PC-9 (cell line): ENCODE results near the gene GTF3C2. TPM values are rescaled to one million over a fixed set of nuclear protein-coding genes. Genes with fewer than 3 reads are reported as not detected.

Experiments
- BruUV-seq: library from RNA; stranded (reverse); fragments of 400-500 nt; replicated peaks from 2 replicates; lab custom pipeline; 2021; lab: Mats Ljungman, UMichigan
- CTCF ChIA-PET: fragments of 300-600 bp; sonication (Branson Sonifier 250); formaldehyde crosslinking; loops from one replicate; lab custom pipeline; 2022; ENCODE audit warnings: antibody characterized with exemption; lab: Charles Lee
- POLR2A ChIA-PET: fragments of 300-600 bp; sonication (Branson Sonifier 250); formaldehyde crosslinking; loops from one replicate; lab custom pipeline; 2022; ENCODE audit warnings: antibody characterized with exemption; ENCODE audit not compliant: unreplicated experiment; lab: Charles Lee
- DNase-seq, 2 experiments: peaks; one replicate each; pipeline versions ENCODE4 v3.0.0 to v3.0.0-alpha.2; 2015 to 2022; ENCODE audit warnings: mixed read lengths in 1 of 2
- H2AFZ ChIP-seq: fragments of 200-600 bp; sonication (generic); 2 replicates; pipeline ENCODE4 v1.8.1; 2017; ENCODE audit warnings: antibody characterized with exemption
- H3F3A ChIP-seq: fragments of 200-600 bp; sonication (generic); 2 replicates; pipeline ENCODE4 v1.8.1; 2017; ENCODE audit warnings: antibody characterized with exemption, mild to moderate bottlenecking, low read depth; ENCODE audit not compliant: insufficient read depth
- H3K27ac ChIP-seq: fragments of 200-600 bp; sonication (generic); 2 replicates; pipeline ENCODE4 v1.6.1; 2016; ENCODE audit warnings: mixed run types
- H3K27me3 ChIP-seq: fragments of 200-600 bp; sonication (generic); 2 replicates; pipeline ENCODE4 v1.6.1; 2016; ENCODE audit warnings: low read depth, mixed run types; ENCODE audit not compliant: insufficient read depth
- H3K36me3 ChIP-seq: fragments of 200-600 bp; sonication (generic); 2 replicates; pipeline ENCODE4 v1.6.1; 2016; ENCODE audit warnings: low read depth, mixed run types
- H3K4me1 ChIP-seq: fragments of 200-600 bp; sonication (generic); replicated peaks from 2 replicates; pipeline ENCODE4 v1.6.1; 2016; ENCODE audit warnings: mixed run types; ENCODE audit not compliant: insufficient read depth
- H3K4me2 ChIP-seq: fragments of 200-600 bp; sonication (generic); 2 replicates; pipeline ENCODE4 v1.6.1; 2017; ENCODE audit warnings: mixed run types
- H3K4me3 ChIP-seq: fragments of 200-600 bp; sonication (generic); 2 replicates; pipeline ENCODE4 v1.6.1; 2016; ENCODE audit warnings: mixed run types
- H3K79me2 ChIP-seq: fragments of 200-600 bp; sonication (generic); 2 replicates; pipeline ENCODE4 v1.6.1; 2017; ENCODE audit warnings: low read depth, mixed run types
- H3K9me2 ChIP-seq: fragments of 200-600 bp; sonication (generic); 2 replicates; pipeline ENCODE4 v1.8.1; 2017; ENCODE audit warnings: mild to moderate bottlenecking; ENCODE audit not compliant: insufficient read depth
- H3K9me3 ChIP-seq: fragments of 200-600 bp; sonication (generic); 2 replicates; pipeline ENCODE4 v1.8.1; 2016; ENCODE audit warnings: low read depth; ENCODE audit not compliant: insufficient read depth
- H4K20me1 ChIP-seq: fragments of 200-600 bp; sonication (generic); 2 replicates; pipeline ENCODE4 v1.8.1; 2017; ENCODE audit not compliant: insufficient read depth
- CTCF ChIP-seq: fragments of 200-600 bp; sonication (generic); conservative IDR thresholded peaks from 2 replicates; pipeline ENCODE4 v1.6.1; 2017; ENCODE audit warnings: mixed run types, antibody characterized with exemption, mild to moderate bottlenecking, moderate library complexity
- EZH2 ChIP-seq: fragments of 200-600 bp; sonication (generic); IDR thresholded peaks from 2 replicates; pipeline ENCODE4 v1.8.0; 2017; ENCODE audit warnings: antibody characterized with exemption, low read depth
- intact Hi-C: fragments of 100-400 bp; cut with micrococcal nuclease; formaldehyde crosslinking; loops from one replicate; pipeline ENCODE4 v1.10.0; 2022; ENCODE audit not compliant: unreplicated experiment
- total RNA-seq: library from RNA; stranded (reverse); gene quantifications from 2 replicates; pipeline ENCODE4 v1.2.3, GENCODE V29; 2021

Gene GTF3C2
- total RNA-seq, 1 experiment from 2014 or later = 69.8 TPM

GRCh38 chr2:27323596-27324285 is 32.8 kb downstream of the GTF3C2 start:
- Histone ChIP-seq H3K9me3 (no peaks in the 10 kb centered on the region), H3K4me3 (peak overlapping the region; percentile 82), H3K9me2 (no peaks in the 10 kb centered on the region), H3K79me2 (peaks cover 23% of the 10 kb centered on the region), H3K36me3 (peaks cover 12% of the 10 kb centered on the region; the same call in 1 of the 2 replicates), H3K27ac (peak overlapping the region; percentile 69), H2AFZ (peak overlapping the region; percentile 91), H3K4me2 (peak overlapping the region; percentile 99), H3K4me1 (peaks cover 28% of the 10 kb centered on the region), H3F3A (peaks cover 53% of the 10 kb centered on the region; the same call in 1 of the 2 replicates), H4K20me1 (no peaks in the 10 kb centered on the region), H3K27me3 (no peaks in the 10 kb centered on the region)
- TF ChIP-seq EZH2 = no peak
- TF ChIP-seq CTCF = no peak
- intact Hi-C loops = loop anchor here (2.0 to 10.0 kb wide), 3 partner anchors 33 to 304 kb away; partner anchors contain the start of genes ATRAID, CAD, CCDC121 and GPN1
- no peak for DNase-seq
- no TSS peak for BruUV-seq
- CTCF ChIA-PET = interaction anchor here (0.6 kb wide), 1 partner anchor 480 kb away, joined by 5 read pairs; no protein-coding TSS in a partner anchor
- POLR2A ChIA-PET = interaction anchor here (0.6 kb wide), 2 partner anchors 166 to 1573 kb away, joined by 3 to 4 read pairs; no protein-coding TSS in a partner anchor

GRCh38 chr2:27322766-27323595 is 33.6 kb downstream of the GTF3C2 start, which contains the start of gene MPV17:
MPV17 (minus strand) TSS chr2:27323097; CDS start chr2:27322517, 580 bp downstream.
- H3K36me3 ChIP-seq = peaks cover 8% of the 10 kb centered on the region; the same call in 1 of the 2 replicates
- H3K9me2 ChIP-seq = no peaks in the 10 kb centered on the region
- H3K27me3 ChIP-seq = no peaks in the 10 kb centered on the region
- DNase-seq = peak; percentile 89 to 93
- H4K20me1 ChIP-seq = no peaks in the 10 kb centered on the region
- H2AFZ ChIP-seq = peak within 1 kb of the TSS; percentile 91
- ChIA-PET POLR2A (interaction anchor here (0.6 to 0.7 kb wide), 2 partner anchors 31 to 58 kb away, joined by 3 to 24 read pairs; no protein-coding TSS in a partner anchor), CTCF (no interaction called here)
- intact Hi-C loops = loop anchor here (2.0 to 10.0 kb wide), 3 partner anchors 34 to 304 kb away; partner anchors contain the start of genes ATRAID, CAD, CCDC121 and GPN1
- peak within 1 kb of the TSS; percentile 99 for H3K4me2 ChIP-seq
- H3K4me1 ChIP-seq = peaks cover 28% of the 10 kb centered on the region
- BruUV-seq = TSS peak; percentile 91
- peaks cover 23% of the 10 kb centered on the region for H3K79me2 ChIP-seq
- H3K4me3 ChIP-seq = peak within 1 kb of the TSS; percentile 82
- peaks cover 49% of the 10 kb centered on the region; the same call in 1 of the 2 replicates for H3F3A ChIP-seq
- TF ChIP-seq EZH2 (no peak), CTCF (no peak)
- no peaks in the 10 kb centered on the region for H3K9me3 ChIP-seq
- H3K27ac ChIP-seq = peak within 1 kb of the TSS; percentile 69
